ENCODE measurements around the gene SUGCT.

Gene SUGCT

GRCh38 chr7:40197527-40197926 is 62.7 kb downstream of the SUGCT start:
- H3K27me3 ChIP-seq (ENCODE audit: insufficient read depth, low read length, poor library complexity): no peaks in the 10 kb centered on the region
- no peak overlapping the region for H3K4me2 ChIP-seq (ENCODE audit: insufficient read depth, low read length)
- no peak overlapping the region for H3K27ac ChIP-seq (ENCODE audit: low read length)
- no peak overlapping the region for H3K4me3 ChIP-seq (ENCODE audit: low read depth in 1 of 2, low read length in 2 of 2)
- H4K20me1 ChIP-seq (ENCODE audit: insufficient read depth, low read length): no peaks in the 10 kb centered on the region
- no peak for ATAC-seq (ENCODE audit: insufficient read depth, low read depth)
- H3K36me3 ChIP-seq (ENCODE audit: insufficient read depth, low read length): no peaks in the 10 kb centered on the region
- no peaks in the 10 kb centered on the region for H3K9me3 ChIP-seq (ENCODE audit: insufficient read depth, low read length, severe bottlenecking)
- H3K4me1 ChIP-seq (ENCODE audit: insufficient read depth, low read length): no peaks in the 10 kb centered on the region
- H2AFZ ChIP-seq (ENCODE audit: low read depth, low read length): no peak overlapping the region
- no peak overlapping the region for H3K9ac ChIP-seq (ENCODE audit: low read depth, low read length)
- TF ChIP-seq EZH2 (IDR thresholded peaks at IDR 0.05; ENCODE audit: borderline replicate concordance, low read depth, low read length, severe bottlenecking) (no peak), CTCF (IDR thresholded peaks at IDR 0.05; ENCODE audit: borderline replicate concordance, extremely low read depth, low read length, poor library complexity, severe bottlenecking) (no peak)
- DNase-seq: no peak
- no peaks in the 10 kb centered on the region for H3K79me2 ChIP-seq (ENCODE audit: insufficient read depth, low read length)

GRCh38 chr7:40199076-40199802 is 64.4 kb downstream of the SUGCT start:
- H3K27ac ChIP-seq (ENCODE audit: low read length): no peak overlapping the region
- no peaks in the 10 kb centered on the region for H4K20me1 ChIP-seq (ENCODE audit: insufficient read depth, low read length)
- H3K4me2 ChIP-seq (ENCODE audit: insufficient read depth, low read length): no peak overlapping the region
- no peak overlapping the region for H3K4me3 ChIP-seq (ENCODE audit: low read depth in 1 of 2, low read length in 2 of 2)
- no peak overlapping the region for H3K9ac ChIP-seq (ENCODE audit: low read depth, low read length)
- no peaks in the 10 kb centered on the region for H3K4me1 ChIP-seq (ENCODE audit: insufficient read depth, low read length)
- H2AFZ ChIP-seq (ENCODE audit: low read depth, low read length): no peak overlapping the region
- no peaks in the 10 kb centered on the region for H3K36me3 ChIP-seq (ENCODE audit: insufficient read depth, low read length)
- ATAC-seq (ENCODE audit: insufficient read depth, low read depth): no peak
- peak; percentile 58 for TF ChIP-seq CTCF (IDR thresholded peaks at IDR 0.05; ENCODE audit: borderline replicate concordance, extremely low read depth, low read length, poor library complexity, severe bottlenecking)
- TF ChIP-seq EZH2 (IDR thresholded peaks at IDR 0.05; ENCODE audit: borderline replicate concordance, low read depth, low read length, severe bottlenecking): no peak
- H3K9me3 ChIP-seq (ENCODE audit: insufficient read depth, low read length, severe bottlenecking): no peaks in the 10 kb centered on the region
- no peak for DNase-seq
- no peaks in the 10 kb centered on the region for H3K27me3 ChIP-seq (ENCODE audit: insufficient read depth, low read length, poor library complexity)
- no peaks in the 10 kb centered on the region for H3K79me2 ChIP-seq (ENCODE audit: insufficient read depth, low read length)

- no peaks in the 10 kb centered on the region for H3K79me2 ChIP-seq (ENCODE audit: insufficient read depth, low read length)
- no peaks in the 10 kb centered on the region for H3K4me1 ChIP-seq (ENCODE audit: insufficient read depth, low read length)
- no peaks in the 10 kb centered on the region for H4K20me1 ChIP-seq (ENCODE audit: insufficient read depth, low read length)
- no peaks in the 10 kb centered on the region for H3K36me3 ChIP-seq (ENCODE audit: insufficient read depth, low read length)
- no peak overlapping the region for H3K9ac ChIP-seq (ENCODE audit: low read depth, low read length)
- H3K4me3 ChIP-seq (ENCODE audit: low read depth in 1 of 2, low read length in 2 of 2): no peak overlapping the region
- TF ChIP-seq CTCF (IDR thresholded peaks at IDR 0.05; ENCODE audit: borderline replicate concordance, extremely low read depth, low read length, poor library complexity, severe bottlenecking): no peak
- no peak for TF ChIP-seq EZH2 (IDR thresholded peaks at IDR 0.05; ENCODE audit: borderline replicate concordance, low read depth, low read length, severe bottlenecking)
- DNase-seq: no peak
- no peak overlapping the region for H3K4me2 ChIP-seq (ENCODE audit: insufficient read depth, low read length)
- no peak for ATAC-seq (ENCODE audit: insufficient read depth, low read depth)
- no peaks in the 10 kb centered on the region for H3K9me3 ChIP-seq (ENCODE audit: insufficient read depth, low read length, severe bottlenecking)
- H3K27ac ChIP-seq (ENCODE audit: low read length): no peak overlapping the region
- H3K27me3 ChIP-seq (ENCODE audit: insufficient read depth, low read length, poor library complexity): no peaks in the 10 kb centered on the region
- no peak overlapping the region for H2AFZ ChIP-seq (ENCODE audit: low read depth, low read length)
Measured at GRCh38 chr7:40200791-40201190, 66.0 kb downstream of the SUGCT start.

Measured in DND-41 (cell line).